Activated naive CD4-positive, alpha-beta T cell treated with anti-CD3 and anti-CD28 coated beads for 36 hours (primary cell): ENCODE measurements around the gene ST3GAL4. TPM values are rescaled to one million over a fixed set of nuclear protein-coding genes. Genes with fewer than 3 reads are reported as not detected.
A peak's percentile ranks its signal among the peaks of the same experiment; 100 is the strongest.

Experiments
- CTCF ChIA-PET: fragments of 350-600 bp; sonication (Branson Sonifier 250); formaldehyde crosslinking; loops from one replicate; lab custom pipeline; 2021; ENCODE audit warnings: antibody characterized with exemption; lab: Charles Lee
- DNase-seq: peaks from one replicate; pipeline ENCODE4 v3.0.0-alpha.2; 2020
- H3K27ac Mint-ChIP-seq: one replicate; pipeline ENCODE4 v1.8.0; 2021; ENCODE audit warnings: mild to moderate bottlenecking, mixed read lengths
- H3K27me3 Mint-ChIP-seq: one replicate; pipeline ENCODE4 v1.8.0; 2021; ENCODE audit warnings: low read depth, mixed read lengths
- H3K36me3 Mint-ChIP-seq: one replicate; pipeline ENCODE4 v1.8.0; 2021; ENCODE audit warnings: low read depth, mixed read lengths
- H3K4me1 Mint-ChIP-seq: one replicate; pipeline ENCODE4 v1.8.0; 2021; ENCODE audit warnings: low read depth, mixed read lengths
- H3K4me3 Mint-ChIP-seq: one replicate; pipeline ENCODE4 v1.8.0; 2021; ENCODE audit warnings: mild to moderate bottlenecking, moderate library complexity, mixed read lengths
- H3K9me3 Mint-ChIP-seq: one replicate; pipeline ENCODE4 v1.8.0; 2021; ENCODE audit warnings: mixed read lengths
- intact Hi-C: fragments of 100-400 bp; cut with micrococcal nuclease; formaldehyde crosslinking; loops from one replicate; pipeline ENCODE4 v1.15.1; 2023
- total RNA-seq, 2 experiments: library from RNA; stranded (reverse); gene quantifications; one replicate each; pipeline ENCODE4 v1.2.3, GENCODE V29; 2021

ST3GAL4 gene
- total RNA-seq, 2 experiments from 2014 or later = 7.6 to 8.0 TPM

DNA sequence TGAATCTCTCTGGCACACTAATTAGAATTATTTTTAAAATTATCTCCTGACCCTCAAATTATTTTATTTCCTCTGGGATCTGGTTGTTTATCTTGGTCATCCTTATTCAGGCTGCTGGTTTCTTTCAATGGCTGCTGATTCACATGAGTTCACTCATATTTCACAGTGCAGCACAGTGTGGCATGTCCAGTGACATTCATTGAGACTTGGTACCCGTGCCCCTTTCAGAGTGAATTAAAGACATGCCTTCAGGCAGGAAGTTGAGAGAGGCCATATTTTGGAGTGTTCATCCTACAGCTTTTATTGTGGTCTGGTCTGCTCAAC, 38.1 kb upstream of the ST3GAL4 start:
- Mint-ChIP-seq H3K4me1 (peaks cover 32% of the 10 kb centered on the region), H3K9me3 (peaks cover 10% of the 10 kb centered on the region), H3K27me3 (no peaks in the 10 kb centered on the region), H3K4me3 (peak overlapping the region; percentile 44), H3K36me3 (peaks cover 27% of the 10 kb centered on the region), H3K27ac (peak overlapping the region; percentile 43)
- CTCF ChIA-PET = interaction anchor here (1.0 to 3.3 kb wide), 2 partner anchors 37 to 163 kb away, joined by 4 to 12 read pairs; no protein-coding TSS in a partner anchor
- intact Hi-C loops = loop anchor here (1.0 to 10.0 kb wide), 4 partner anchors 13 to 677 kb away; partner anchors contain the start of gene DCPS
- no peak for DNase-seq

DNA sequence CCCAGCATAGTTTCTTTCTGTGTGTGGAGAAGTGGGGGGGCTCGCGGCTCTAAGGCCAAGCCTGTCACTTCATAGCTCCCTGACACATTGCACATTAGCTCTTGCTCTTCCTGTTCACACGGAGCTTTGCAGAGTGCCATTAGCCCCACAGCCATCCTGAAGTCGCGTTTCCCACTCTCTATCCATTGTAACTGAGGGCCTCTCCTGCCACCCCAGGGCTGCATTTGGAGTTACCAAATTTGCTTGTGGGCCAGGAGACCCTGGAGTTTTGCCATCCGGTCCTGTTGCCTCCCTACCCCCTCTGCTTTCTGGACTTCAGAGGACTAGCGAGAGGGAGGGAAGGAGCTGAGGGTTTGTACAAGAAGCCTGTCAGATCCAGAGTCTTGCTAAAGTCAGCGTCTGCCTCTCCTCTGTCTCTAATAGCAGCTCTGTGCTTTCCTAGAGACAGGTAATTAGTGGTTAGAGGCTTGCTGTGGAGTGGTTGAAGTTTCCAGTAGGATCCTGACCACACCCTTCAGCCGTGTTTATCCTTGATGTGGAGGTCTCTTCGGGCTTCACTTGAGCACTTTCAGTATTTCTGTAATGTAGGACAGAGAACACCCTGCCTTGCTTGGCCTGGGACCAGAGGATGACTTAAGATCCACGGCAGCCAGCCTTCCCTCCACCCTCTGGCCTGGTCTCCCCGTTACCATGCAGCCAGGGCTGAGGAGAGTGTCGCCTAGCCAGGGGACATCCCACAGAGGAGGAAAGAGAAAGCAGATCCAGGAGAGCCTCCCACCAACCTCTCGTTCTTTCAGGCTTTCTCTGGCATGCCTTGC, 37.5 kb upstream of the ST3GAL4 start:
- peaks cover 32% of the 10 kb centered on the region for H3K4me1 Mint-ChIP-seq
- peak; percentile 59 for DNase-seq
- CTCF ChIA-PET = interaction anchor here (1.0 to 3.3 kb wide), 6 partner anchors 7 to 163 kb away, joined by 3 to 19 read pairs (median 4); no protein-coding TSS in a partner anchor

DNA sequence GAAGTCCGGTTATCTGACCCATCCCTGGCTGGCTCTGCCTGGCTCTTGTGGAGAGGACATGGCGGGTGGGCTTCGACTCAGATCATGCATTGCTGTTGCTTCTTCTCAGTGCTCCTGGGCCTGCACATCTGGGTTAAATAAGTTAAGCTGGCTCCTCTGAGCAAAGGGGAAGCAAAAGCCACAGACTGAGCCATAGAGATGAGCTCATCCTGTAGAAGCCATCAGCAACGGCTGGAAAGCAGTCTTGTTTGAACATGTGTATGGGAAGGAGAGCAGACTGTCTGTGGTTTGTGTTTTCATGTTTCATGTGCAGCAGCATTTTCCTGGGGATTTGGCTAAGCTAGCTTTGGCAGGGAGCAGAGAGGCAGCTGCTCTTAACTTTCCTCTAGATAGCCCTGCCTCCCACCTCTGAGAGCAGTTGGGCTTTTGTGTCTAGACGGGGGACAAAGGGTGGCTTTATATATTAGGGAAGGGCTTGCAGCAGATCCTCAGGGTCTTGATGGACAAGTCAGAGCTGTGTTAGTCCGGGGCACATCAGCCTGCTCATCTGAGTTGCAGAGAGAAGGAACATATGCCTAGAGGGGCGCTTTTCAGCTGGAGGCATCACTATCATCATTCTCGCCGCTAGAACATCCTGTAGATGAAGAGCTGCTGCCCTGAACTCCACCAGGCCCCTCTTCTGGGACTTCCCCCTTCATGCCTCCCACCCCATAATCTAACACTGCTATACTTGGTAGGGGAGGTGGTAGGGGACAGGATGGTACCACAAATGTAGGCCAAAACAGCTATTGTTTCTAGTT, 36.7 kb upstream of the ST3GAL4 start:
- no peaks in the 10 kb centered on the region for H3K27me3 Mint-ChIP-seq
- H3K27ac Mint-ChIP-seq = peak overlapping the region; percentile 43
- H3K4me3 Mint-ChIP-seq = peak overlapping the region; percentile 44
- peak; percentile 53 for DNase-seq
- CTCF ChIA-PET = interaction anchor here (0.7 to 3.3 kb wide), 9 partner anchors 8 to 162 kb away, joined by 3 to 19 read pairs (median 4); no protein-coding TSS in a partner anchor
- intact Hi-C loops = loop anchor here (1.0 to 10.0 kb wide), 3 partner anchors 35 to 676 kb away; no protein-coding TSS in a partner anchor
- peaks cover 10% of the 10 kb centered on the region for H3K9me3 Mint-ChIP-seq
- peaks cover 25% of the 10 kb centered on the region for H3K36me3 Mint-ChIP-seq
- peaks cover 32% of the 10 kb centered on the region for H3K4me1 Mint-ChIP-seq

More for the DNA sequence above, 37.5 kb upstream of the ST3GAL4 start:
- intact Hi-C loops = loop anchor here (1.0 to 10.0 kb wide), 5 partner anchors 14 to 677 kb away; partner anchors contain the start of gene DCPS
- H3K36me3 Mint-ChIP-seq = peaks cover 25% of the 10 kb centered on the region
- peak overlapping the region; percentile 43 for H3K27ac Mint-ChIP-seq
- no peaks in the 10 kb centered on the region for H3K27me3 Mint-ChIP-seq
- peak overlapping the region; percentile 44 for H3K4me3 Mint-ChIP-seq
- peaks cover 10% of the 10 kb centered on the region for H3K9me3 Mint-ChIP-seq

DNA sequence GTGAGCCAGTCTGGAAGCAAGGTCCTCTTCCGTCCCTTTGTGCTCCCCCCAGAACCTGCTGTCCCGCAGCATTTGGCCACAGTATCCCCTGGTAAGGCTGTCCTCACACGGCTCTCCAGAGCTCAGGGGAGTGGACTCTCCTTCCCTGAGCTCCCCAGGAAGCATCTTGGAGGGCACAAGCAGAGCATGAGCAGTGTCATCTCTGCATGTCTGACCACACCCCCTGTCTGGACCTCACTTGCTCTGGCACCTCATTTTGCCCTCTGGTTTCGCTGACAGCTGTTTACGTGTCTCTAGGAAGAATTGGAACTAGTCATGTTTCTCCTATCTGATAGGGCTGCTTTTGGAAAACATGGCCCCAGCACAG, 36.1 kb upstream of the ST3GAL4 start:
- Mint-ChIP-seq H3K36me3 (peaks cover 20% of the 10 kb centered on the region), H3K4me1 (peaks cover 32% of the 10 kb centered on the region), H3K27ac (no peak overlapping the region), H3K27me3 (no peaks in the 10 kb centered on the region), H3K9me3 (peaks cover 7% of the 10 kb centered on the region), H3K4me3 (no peak overlapping the region)
- CTCF ChIA-PET = interaction anchor here (0.7 to 3.3 kb wide), 8 partner anchors 8 to 161 kb away, joined by 3 to 19 read pairs (median 4); no protein-coding TSS in a partner anchor
- DNase-seq = no peak
- intact Hi-C loops = loop anchor here (5.0 to 10.0 kb wide), 2 partner anchors 98 to 675 kb away; no protein-coding TSS in a partner anchor

DNA sequence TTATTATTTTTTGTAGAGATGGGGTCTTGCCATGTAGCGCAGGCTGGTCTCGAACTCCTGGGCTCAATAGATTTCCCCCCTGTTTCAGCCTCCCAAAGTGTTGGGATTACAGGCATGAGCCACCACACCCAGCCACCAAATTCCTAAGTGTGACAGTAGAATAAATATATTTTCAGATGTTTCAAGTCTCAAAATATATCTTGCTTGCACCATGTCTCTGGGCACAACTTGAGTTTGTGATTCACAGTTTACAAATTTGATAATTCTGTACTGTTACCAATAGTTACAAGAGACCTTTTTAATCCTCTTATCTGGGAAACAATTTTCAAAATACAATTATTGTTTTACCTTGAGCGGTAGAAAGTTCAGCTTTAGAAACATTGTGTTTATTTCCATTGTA, 32.5 kb upstream of the ST3GAL4 start:
- Mint-ChIP-seq H3K27me3 (no peaks in the 10 kb centered on the region), H3K4me3 (no peak overlapping the region), H3K4me1 (peaks cover 19% of the 10 kb centered on the region), H3K36me3 (no peaks in the 10 kb centered on the region), H3K27ac (no peak overlapping the region), H3K9me3 (no peaks in the 10 kb centered on the region)
- intact Hi-C loops = no loop called here
- DNase-seq = no peak
- CTCF ChIA-PET = interaction anchor here (0.7 kb wide), 1 partner anchor 30 kb away, joined by 3 read pairs; no protein-coding TSS in a partner anchor

DNA sequence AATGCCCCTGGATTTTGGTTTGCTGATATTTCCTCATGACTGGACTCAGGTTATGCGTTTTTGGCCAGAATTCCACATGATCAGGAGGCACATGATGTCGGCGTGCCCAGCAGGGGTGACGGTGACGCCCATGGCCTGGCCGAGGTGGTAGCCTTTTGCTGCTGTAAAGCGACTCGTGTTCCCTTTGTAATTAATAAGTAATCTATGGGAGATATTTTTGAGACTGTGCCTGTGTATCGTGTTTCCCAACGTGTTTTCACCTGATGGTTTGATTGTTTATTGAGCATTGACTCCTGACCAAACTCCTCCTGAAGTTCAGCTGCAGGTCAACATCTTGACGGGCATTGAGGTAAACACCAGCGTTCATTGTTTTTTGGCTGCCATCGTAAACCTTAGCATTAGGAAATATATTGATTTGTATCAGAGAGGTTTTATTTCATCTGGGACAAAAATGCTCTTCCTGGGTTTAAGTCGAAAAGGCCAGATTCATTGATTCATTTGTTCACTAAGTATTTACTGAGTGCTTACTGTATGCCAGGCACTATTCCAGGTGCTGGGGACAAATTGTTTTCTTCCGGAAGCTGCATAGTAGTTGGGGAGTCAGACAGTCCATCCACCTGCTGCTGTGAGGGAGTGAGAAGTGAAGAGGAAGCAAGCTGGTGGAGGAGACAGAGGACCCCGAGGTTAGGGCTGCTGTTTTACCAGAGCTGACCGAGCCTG, 28.0 kb upstream of the ST3GAL4 start:
- Mint-ChIP-seq H3K36me3 (peaks cover 3% of the 10 kb centered on the region), H3K27me3 (no peaks in the 10 kb centered on the region), H3K4me1 (peaks cover 6% of the 10 kb centered on the region), H3K27ac (no peak overlapping the region), H3K4me3 (no peak overlapping the region), H3K9me3 (no peaks in the 10 kb centered on the region)
- DNase-seq = no peak
- intact Hi-C loops = no loop called here
- CTCF ChIA-PET = interaction anchor here (1.4 kb wide), 1 partner anchor 9 kb away, joined by 3 read pairs; no protein-coding TSS in a partner anchor

DNA sequence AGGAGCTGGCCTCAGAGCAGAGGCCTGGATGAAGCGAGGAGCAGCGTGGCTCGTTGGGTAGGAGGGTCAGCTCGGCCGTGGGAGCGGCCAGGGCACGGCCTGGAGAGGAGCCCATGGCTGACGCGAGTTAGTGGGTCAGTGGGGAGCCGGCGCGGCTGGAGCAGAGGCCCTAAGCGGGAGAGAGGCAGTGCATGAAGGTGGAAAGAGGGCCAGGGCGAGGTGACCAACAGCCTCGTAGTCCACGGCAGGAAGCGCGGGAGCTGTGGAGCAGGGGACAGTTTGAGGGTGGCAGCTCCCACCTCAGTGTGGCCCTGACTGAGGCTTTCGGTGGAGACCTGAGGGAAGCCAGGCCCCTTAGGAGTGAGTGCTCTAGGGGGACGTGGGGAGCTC, 27.5 kb upstream of the ST3GAL4 start:
- H3K27me3 Mint-ChIP-seq = no peaks in the 10 kb centered on the region
- H3K9me3 Mint-ChIP-seq = no peaks in the 10 kb centered on the region
- no peak overlapping the region for H3K27ac Mint-ChIP-seq
- CTCF ChIA-PET = interaction anchor here (1.4 kb wide), 1 partner anchor 9 kb away, joined by 3 read pairs; no protein-coding TSS in a partner anchor
- peaks cover 3% of the 10 kb centered on the region for H3K36me3 Mint-ChIP-seq
- peaks cover 6% of the 10 kb centered on the region for H3K4me1 Mint-ChIP-seq
- no peak overlapping the region for H3K4me3 Mint-ChIP-seq
- intact Hi-C loops = no loop called here
- no peak for DNase-seq

DNA sequence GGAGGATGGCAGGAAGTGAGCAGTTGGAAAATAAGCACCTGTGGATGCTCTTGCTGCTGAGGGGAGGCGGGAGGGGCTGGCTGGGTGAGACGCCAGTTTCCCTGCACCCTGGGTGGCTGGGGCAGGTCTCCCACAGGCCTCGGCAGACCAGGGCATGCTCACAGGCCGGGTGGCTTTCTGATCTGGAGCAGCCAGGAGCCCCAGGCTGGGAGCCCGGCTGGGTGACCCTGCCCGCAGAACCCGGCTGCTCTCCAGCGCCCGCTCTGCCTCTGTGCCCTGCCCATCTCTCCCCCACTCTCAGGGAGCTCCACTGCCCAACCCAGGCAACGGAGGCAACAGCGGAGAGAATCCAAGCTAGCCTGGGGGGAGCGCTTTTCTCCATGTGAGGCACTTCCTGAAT, 27.0 kb upstream of the ST3GAL4 start:
- H3K36me3 Mint-ChIP-seq = peaks cover 3% of the 10 kb centered on the region
- no peaks in the 10 kb centered on the region for H3K27me3 Mint-ChIP-seq
- DNase-seq = no peak
- no peak overlapping the region for H3K27ac Mint-ChIP-seq
- H3K4me1 Mint-ChIP-seq = peaks cover 6% of the 10 kb centered on the region
- CTCF ChIA-PET = interaction anchor here (1.4 kb wide), 1 partner anchor 10 kb away, joined by 3 read pairs; no protein-coding TSS in a partner anchor
- no peak overlapping the region for H3K4me3 Mint-ChIP-seq
- intact Hi-C loops = no loop called here
- no peaks in the 10 kb centered on the region for H3K9me3 Mint-ChIP-seq

DNA sequence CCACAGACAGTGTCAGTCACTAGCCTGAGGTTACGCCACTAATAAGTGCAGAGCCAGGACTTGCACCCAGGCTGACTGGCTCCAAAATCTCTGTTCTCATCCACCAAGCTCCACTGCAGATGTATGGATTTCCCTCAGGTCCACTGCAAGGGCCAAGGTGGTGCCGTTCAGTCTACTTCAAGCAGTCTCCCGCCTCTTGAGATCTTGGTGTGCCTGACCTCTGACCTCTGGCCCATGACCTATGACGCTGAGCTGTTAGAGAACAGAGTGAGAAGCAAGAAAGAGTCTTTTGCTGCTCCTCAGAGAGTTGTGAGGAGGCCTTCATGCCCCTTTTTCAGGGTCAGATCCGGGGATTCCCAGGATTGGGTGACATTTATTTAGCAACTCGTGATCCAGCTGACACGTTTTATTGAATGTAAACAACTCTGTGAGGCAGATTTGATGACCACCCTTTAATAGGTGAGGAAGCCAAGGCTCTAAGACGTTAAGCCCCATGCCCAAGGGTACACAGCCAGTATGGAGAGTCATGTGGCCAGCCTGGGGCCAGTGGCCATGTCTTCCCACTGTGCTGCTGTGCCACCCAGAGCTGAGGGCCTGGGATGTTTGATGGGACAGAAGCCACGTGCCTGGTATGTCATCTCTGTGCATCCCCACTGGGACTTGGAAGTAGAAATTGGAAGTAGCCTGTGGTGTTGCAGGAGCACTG, 26.4 kb upstream of the ST3GAL4 start:
- Mint-ChIP-seq H3K36me3 (peaks cover 3% of the 10 kb centered on the region), H3K9me3 (no peaks in the 10 kb centered on the region), H3K27me3 (no peaks in the 10 kb centered on the region), H3K4me1 (peaks cover 6% of the 10 kb centered on the region), H3K27ac (no peak overlapping the region), H3K4me3 (no peak overlapping the region)
- no peak for DNase-seq
- intact Hi-C loops = no loop called here
- CTCF ChIA-PET = interaction anchor here (1.4 kb wide), 1 partner anchor 10 kb away, joined by 3 read pairs; no protein-coding TSS in a partner anchor

DNA sequence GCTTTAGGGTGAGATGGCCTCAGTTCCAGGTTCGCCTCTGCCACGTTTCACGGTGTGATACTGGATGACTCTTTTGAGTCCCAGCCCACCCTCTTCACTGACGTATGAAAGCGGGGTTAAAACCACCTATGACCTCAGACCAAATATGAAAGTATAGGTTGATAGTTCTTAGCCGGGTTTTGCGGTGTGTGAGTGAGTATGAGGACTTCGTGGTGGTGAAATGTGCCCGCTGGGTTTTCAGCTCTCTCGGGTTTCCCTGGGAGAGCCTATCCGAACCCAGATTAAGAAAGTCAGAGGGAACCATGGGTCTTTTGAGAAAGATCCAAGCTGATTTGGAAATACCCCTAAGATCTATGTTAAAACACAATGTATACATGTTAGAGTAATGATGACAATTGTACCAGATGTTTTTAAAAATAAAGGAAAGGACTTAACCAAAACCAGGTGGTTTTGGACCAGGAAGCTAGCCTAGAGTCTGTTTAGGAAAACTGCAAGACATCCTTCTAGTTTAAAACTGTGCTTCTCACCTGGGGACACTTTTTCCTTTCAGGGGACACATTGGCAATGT, 25.8 kb upstream of the ST3GAL4 start:
- H3K4me3 Mint-ChIP-seq = no peak overlapping the region
- peaks cover 3% of the 10 kb centered on the region for H3K36me3 Mint-ChIP-seq
- intact Hi-C loops = no loop called here
- no peak overlapping the region for H3K27ac Mint-ChIP-seq
- H3K9me3 Mint-ChIP-seq = no peaks in the 10 kb centered on the region
- no peak for DNase-seq
- H3K4me1 Mint-ChIP-seq = peaks cover 6% of the 10 kb centered on the region
- H3K27me3 Mint-ChIP-seq = no peaks in the 10 kb centered on the region
- CTCF ChIA-PET = interaction anchor here (1.0 kb wide), 1 partner anchor 19 kb away, joined by 3 read pairs; no protein-coding TSS in a partner anchor

DNA sequence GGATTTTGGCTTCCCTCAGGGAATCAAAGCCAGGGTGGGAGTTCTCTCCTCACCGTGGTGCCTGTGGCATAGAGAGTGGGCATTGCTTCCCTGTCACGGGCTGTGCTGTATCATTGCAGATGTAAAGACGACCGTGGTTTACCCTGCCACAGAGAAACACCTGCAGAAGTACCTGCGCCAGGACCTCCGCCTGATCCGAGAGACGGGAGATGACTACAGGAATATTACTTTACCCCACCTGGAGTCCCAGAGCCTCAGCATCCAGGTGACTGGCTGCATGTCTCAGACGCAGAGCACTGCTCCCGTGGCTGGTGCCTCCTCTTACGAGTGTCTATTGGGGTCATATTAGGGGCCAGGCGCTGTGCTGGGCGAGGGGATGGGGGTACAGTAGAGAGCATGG, 24.2 kb upstream of the ST3GAL4 start:
- CTCF ChIA-PET = no interaction called here
- intact Hi-C loops = no loop called here
- no peaks in the 10 kb centered on the region for H3K27me3 Mint-ChIP-seq
- no peaks in the 10 kb centered on the region for H3K9me3 Mint-ChIP-seq
- no peak for DNase-seq
- no peak overlapping the region for H3K27ac Mint-ChIP-seq
- no peak overlapping the region for H3K4me3 Mint-ChIP-seq
- H3K36me3 Mint-ChIP-seq = peaks cover 10% of the 10 kb centered on the region
- peaks cover 8% of the 10 kb centered on the region for H3K4me1 Mint-ChIP-seq
